HG03378 (cell line): ENCODE data around the gene ANKUB1.

Source experiments
- ATAC-seq: cut with Tn5 transposase; IDR thresholded peaks from one replicate; pipeline ENCODE4 v1.9.1; 2021; ENCODE audit warnings: mild to moderate bottlenecking, moderate library complexity; ENCODE audit not compliant: unreplicated experiment

ANKUB1 gene

DNA sequence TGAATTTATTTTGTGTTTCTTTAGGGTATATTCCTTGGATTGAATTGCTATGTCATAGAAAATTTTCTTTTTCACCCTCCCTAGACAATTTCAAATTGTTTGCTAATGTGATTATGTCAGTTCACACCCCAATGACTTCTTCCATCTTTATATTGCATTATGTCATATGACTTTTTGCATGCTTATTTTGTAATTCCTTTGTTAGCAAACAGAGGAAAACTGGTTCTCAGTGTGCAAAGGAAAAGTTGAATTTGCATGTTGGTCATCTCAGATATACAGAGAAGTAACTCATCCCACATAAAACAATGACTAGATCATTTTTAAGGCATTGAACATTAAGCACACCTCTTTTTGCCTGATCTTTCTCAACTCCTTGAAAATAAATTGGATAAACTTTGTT is 17.3 kb upstream of the ANKUB1 start:
- no peak for ATAC-seq

DNA sequence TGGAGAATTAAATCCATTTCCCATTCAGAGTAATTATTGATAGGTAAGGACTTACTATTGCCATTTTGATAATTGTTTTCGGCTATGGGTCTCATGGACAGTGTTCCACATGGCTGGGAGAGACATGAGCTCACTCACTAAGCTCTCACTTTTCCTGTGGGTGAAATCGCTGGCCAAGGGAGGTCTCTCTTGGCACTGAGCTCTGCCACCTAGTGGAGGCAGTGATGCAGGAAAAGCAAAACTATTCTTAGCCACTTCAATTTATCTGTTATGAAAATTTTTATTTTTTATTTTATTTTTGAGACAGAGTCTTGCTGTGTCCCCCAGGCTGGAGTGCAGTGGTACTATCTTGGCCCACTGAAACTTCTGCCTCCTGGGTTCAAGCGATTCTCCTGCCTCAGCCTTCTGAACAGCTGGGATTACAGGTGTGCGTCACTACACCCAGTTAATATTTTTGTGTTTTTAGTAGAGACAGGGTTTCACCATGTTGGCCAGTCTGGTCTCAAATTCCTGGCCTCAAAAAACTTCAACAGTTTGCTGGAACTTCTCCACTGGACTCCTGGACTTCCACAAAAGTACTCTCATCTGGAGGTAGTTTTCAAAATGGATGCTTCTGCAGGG is 16.0 kb upstream of the ANKUB1 start:
- ATAC-seq = no peak

- ATAC-seq = no peak
Observed at GRCh38 chr3:149806171-149806778, 13.9 kb upstream of the ANKUB1 start.

- no peak for ATAC-seq
Observed at GRCh38 chr3:149801639-149802038, 9.3 kb upstream of the ANKUB1 start.

DNA sequence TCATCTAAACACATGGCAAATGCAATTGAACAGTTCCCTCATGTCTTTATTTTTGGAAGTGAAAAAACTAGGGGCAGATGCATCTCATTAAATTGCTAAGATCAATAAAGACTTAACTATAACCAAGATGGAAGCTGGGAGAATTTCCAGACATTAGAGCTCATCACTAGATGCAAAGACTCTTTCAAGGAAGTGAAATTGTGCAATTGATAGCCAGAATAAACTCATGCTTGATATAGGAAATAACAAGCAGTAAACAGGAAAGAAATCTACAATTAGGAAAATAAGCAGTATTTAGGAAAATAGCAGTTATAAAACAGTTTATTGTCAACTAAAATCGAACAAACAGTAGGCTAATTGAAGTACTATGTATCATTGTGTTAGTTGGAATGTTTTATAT is 8.8 kb upstream of the ANKUB1 start:
- ATAC-seq = no peak

- ATAC-seq = no peak
Observed at GRCh38 chr3:149800693-149801092, 8.3 kb upstream of the ANKUB1 start.

DNA sequence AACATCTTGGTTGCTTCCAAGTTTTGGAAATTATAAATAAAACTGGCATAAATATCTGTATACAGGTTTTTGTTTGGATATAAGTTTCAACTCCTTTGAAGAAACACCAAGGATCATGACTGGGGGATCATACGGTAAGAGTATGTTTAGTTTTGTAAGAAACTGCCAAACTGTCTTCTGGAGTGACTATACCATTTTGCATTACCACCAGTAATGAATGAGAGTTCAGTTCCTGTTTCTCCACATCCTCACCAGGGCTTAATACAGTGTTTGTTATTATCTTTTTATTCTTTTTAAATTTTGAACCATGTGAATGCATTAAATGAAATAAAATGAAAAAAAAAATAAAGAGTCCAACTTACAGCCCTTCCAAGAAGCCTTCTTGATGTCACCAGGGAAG is 3.7 kb upstream of the ANKUB1 start:
- no peak for ATAC-seq

DNA sequence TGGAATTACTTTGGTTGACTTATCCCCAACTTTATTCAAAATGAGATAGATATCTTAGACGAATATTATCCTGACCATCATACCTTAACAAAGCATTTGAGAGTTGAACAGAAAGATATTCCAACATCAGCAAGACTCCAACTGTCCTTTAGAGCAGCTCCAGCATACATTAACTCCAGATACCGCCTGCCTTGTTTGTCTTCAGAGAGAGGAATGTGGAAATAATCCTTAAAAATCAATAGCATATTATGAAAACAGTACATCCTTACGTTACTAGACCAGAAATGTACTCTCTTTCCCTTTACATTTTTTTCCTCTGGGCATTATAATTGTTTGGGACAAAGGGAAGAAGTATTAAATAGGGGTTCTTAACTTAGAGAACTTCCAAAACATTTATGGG is 1.7 kb downstream of the ANKUB1 start:
- ATAC-seq = no peak

DNA sequence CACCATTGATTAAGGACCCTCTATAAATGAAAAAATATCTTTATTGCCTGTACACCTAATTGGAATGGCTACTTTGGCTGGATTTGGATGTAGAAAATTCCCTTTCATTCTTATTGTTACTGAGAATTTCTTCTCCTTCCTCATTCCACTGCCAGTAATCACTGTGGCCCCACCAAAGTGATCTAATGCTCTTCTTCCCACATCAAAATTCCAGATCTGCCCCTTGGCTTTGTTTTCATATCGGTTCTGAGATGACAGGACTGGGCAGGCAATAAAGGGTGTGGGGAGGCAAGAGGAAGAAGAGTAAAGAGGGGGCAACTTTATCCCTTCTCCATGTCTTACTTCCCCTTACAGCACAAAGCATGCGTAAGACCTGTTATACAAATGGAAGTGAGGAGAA is 2.1 kb downstream of the ANKUB1 start:
- no peak for ATAC-seq

DNA sequence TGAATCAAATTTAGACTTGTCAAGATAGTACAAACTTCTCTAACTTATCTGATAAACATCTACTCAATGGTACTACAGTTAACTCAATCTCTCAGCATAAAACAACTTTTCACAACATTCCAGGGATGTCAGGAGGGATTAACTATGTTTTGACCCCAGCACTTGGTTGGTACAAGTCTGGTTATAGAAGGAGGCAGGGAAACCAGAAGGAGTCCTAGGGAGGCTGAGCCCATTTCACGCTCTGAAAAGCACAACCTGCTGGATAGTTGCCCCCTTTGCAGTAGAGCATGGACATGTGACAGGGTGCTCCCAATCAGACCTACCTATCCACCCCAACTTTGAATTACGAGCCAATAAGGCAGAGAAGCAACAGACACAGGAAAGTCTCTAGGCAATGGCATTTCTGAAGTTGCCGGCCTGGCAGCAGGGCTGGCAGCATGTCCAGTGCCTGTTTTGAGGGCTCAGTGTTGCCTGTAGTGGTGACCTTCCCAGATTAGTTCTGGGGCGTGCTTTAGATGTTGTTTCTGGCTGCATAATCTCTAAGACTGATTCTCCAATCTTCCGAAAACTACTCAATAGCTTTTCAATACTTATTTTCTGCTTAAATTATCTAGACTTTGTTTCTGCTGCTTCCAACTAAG is 8.2 kb downstream of the ANKUB1 start:
- no peak for ATAC-seq

GRCh38 chr3:149783576-149783975 is 8.8 kb downstream of the ANKUB1 start:
- no peak for ATAC-seq

DNA sequence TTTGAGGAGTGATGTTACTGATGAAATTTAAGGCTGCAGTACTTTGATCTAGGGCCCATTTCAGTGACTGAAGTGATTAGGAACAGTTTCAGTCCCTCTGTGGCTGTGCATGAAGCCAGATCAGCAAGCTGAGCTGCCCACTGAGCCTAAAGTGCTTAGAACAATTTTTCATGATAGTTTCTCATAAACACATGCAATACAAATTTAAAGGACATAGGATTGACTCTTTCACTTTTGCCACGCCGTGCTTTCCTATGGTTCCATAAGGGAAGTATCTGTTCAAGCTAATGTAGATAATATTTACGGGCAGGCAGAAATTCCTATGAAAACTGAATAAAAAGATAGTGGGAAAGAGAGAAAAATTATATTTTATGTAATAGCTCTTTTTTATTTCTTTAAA is 10.6 kb downstream of the ANKUB1 start:
- no peak for ATAC-seq

DNA sequence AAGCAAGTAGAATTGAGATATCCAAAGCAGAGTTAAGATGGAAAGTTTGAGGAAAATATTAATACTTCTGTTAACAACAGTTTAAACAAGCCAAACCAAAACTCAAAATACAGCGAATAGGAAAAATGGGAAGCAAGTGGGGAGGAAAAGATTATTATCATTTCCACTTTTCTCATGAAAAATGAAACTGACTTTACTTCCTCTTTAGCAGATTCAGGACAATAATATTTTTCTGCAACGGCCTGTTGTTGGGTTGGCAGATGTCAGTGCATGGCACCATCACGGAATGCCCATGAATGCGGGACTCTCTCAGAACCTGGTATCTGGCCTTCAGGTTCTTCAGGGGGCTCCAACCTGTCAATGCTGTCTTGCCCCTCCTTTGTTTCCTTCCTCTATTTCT is 11.1 kb downstream of the ANKUB1 start:
- ATAC-seq = no peak

- ATAC-seq = no peak
Observed at GRCh38 chr3:149777414-149778214, 14.7 kb downstream of the ANKUB1 start.

GRCh38 chr3:149776170-149776569 is 16.2 kb downstream of the ANKUB1 start:
- no peak for ATAC-seq

DNA sequence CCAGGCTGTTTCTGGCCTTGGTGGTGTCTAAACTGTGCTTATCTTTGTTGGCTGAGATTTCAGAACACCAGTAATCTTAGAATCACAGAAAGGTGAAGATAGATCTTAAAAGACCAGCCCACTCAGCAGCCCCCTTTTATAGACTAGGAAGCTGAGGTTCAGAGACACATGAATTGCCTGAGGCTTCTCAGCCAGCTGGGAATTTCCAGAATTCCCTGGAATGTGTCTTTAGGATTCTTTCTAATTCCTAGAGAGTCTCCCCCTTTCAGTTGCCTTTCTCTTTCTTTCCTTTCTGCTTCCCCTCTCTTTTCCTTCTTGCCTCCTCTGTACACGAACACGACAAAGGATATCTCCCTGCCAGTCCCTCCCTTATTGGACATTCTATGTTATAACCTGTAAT is 19.5 kb downstream of the ANKUB1 start:
- ATAC-seq = no peak

DNA sequence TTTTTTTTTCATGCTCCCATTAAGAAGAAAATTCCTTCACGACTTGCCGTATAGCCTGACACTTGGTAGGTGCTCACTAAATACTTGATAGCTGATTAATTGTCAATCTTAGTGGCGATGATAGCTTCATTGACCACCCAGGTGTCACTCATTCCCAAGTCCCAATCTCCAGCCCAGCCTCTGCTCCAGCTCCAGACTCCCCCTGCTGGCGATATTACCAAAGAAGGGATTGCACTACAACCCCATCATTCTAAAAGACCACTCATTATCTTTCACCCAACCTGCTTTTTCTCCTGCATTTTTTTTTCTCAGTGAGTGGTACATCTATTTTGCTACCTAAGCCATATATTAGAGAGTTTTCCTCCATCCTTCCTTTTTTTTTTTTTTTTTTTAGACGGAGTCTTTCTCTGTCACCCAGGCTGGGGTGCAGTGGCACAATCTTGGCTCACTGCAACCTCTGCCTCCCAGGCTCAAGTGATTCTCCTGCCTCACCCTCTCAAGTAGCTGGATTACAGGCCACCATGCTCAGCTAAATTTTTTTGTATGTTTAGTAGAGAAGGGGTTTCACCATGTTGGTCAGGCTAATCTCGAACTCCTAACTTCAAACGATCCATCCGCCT is 20.6 kb downstream of the ANKUB1 start:
- ATAC-seq = peak; percentile 63

- no peak for ATAC-seq
Observed at GRCh38 chr3:149770246-149770645, 22.1 kb downstream of the ANKUB1 start.

DNA sequence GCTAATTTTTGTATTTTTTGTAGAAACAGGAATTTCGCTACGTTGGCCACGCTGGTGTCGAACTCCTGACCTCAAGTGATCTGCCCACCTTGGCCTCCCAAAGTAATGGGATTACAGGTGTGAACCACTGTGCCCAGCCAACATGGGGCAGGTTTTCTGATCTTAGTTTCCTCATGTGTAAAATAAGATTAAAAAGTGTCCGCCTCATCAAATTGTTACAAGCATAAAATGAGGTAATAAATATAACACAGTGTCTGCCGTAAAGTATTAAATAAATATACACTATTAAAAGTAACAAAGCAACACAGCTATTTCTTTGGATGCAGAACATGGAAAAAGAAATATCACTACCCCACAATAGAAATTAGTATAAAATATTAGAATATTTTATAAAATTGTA is 23.6 kb downstream of the ANKUB1 start:
- ATAC-seq = no peak

GRCh38 chr3:149767720-149768119 is 24.6 kb downstream of the ANKUB1 start:
- ATAC-seq = no peak

GRCh38 chr3:149765762-149766334 is 26.5 kb downstream of the ANKUB1 start:
- no peak for ATAC-seq
